Measurements from ENCODE around the gene RRAGC.

- no peak for TF ChIP-seq POLR2AphosphoS5 (IDR thresholded peaks at IDR 0.05; ENCODE audit: low read depth, low read length)
- TF ChIP-seq, protein P1, sequence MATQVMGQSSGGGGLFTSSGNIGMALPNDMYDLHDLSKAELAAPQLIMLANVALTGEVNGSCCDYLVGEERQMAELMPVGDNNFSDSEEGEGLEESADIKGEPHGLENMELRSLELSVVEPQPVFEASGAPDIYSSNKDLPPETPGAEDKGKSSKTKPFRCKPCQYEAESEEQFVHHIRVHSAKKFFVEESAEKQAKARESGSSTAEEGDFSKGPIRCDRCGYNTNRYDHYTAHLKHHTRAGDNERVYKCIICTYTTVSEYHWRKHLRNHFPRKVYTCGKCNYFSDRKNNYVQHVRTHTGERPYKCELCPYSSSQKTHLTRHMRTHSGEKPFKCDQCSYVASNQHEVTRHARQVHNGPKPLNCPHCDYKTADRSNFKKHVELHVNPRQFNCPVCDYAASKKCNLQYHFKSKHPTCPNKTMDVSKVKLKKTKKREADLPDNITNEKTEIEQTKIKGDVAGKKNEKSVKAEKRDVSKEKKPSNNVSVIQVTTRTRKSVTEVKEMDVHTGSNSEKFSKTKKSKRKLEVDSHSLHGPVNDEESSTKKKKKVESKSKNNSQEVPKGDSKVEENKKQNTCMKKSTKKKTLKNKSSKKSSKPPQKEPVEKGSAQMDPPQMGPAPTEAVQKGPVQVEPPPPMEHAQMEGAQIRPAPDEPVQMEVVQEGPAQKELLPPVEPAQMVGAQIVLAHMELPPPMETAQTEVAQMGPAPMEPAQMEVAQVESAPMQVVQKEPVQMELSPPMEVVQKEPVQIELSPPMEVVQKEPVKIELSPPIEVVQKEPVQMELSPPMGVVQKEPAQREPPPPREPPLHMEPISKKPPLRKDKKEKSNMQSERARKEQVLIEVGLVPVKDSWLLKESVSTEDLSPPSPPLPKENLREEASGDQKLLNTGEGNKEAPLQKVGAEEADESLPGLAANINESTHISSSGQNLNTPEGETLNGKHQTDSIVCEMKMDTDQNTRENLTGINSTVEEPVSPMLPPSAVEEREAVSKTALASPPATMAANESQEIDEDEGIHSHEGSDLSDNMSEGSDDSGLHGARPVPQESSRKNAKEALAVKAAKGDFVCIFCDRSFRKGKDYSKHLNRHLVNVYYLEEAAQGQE (IDR thresholded peaks at IDR 0.05; ENCODE audit: insufficient read depth in 1 of 2, low read depth in 2 of 2, low read length in 2 of 2): no peak
- no peak for TF ChIP-seq TAF1 (IDR thresholded peaks at IDR 0.05; ENCODE audit: borderline replicate concordance, insufficient read depth, low read length)
- no peak for TF ChIP-seq SIN3A (IDR thresholded peaks at IDR 0.05; ENCODE audit: borderline replicate concordance, insufficient read depth, low read length)
Observed at GRCh38 chr1:38820860-38821259, 38.7 kb downstream of the RRAGC start.

All from PFSK-1 (cell line).